ENCODE results near the gene MDFIC. TPM values are rescaled to one million over a fixed set of nuclear protein-coding genes. Genes with fewer than 3 reads are reported as not detected.

The MDFIC gene
- total RNA-seq, 3 donors from 2014 or later (not counting 1 experiment from before 2014, with no cell fraction given), result 19.1 to 24.0 (median 21.8) TPM

DNA sequence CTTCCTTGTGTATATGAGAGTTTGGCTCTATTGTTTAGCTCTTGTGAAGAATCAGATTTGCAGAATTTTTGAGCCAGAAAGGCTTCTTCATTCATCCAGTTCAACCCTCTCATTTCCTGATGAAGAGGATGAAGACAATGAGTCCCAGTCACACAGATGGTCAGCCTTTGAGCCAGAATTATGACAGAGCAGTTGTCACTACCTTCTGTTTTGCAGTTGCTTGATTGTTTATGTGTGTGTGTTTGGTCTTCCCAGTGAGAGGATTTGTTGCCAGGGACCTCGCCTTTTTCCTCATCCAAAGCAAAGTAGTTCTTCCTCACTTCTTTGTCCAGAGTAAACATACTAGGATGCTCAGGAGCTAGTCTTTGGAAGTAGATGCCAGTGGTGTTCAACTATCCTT lies 15.6 kb downstream of the MDFIC start:
- Histone ChIP-seq H3K27ac (ENCODE audit: low read length) (no peak overlapping the region), H3K27me3 (ENCODE audit: control insufficient read depth, insufficient read depth, low read length) (no peaks in the 10 kb centered on the region), H3K4me3 (ENCODE audit: low read length) (no peak overlapping the region), H3K9me3 (ENCODE audit: control insufficient read depth, insufficient read depth, low read length) (no peaks in the 10 kb centered on the region), H3K4me1 (ENCODE audit: control insufficient read depth, insufficient read depth, low read length) (peaks cover 2% of the 10 kb centered on the region), H3K36me3 (ENCODE audit: control insufficient read depth, insufficient read depth, low read length) (peaks cover 1% of the 10 kb centered on the region)
- no peaks in the 10 kb centered on the region for H3K9me3 Mint-ChIP-seq
- peaks cover 31 to 35% of the 10 kb centered on the region in 2 donors for H3K4me1 Mint-ChIP-seq
- WGBS (ENCODE audit: insufficient coverage), result no CpG with 5 or more reads among the region's 1 CpG
- H3K27ac Mint-ChIP-seq, result no peak overlapping the region
- H3K36me3 Mint-ChIP-seq, result peaks cover 2% of the 10 kb centered on the region
- TF ChIP-seq, protein P1, sequence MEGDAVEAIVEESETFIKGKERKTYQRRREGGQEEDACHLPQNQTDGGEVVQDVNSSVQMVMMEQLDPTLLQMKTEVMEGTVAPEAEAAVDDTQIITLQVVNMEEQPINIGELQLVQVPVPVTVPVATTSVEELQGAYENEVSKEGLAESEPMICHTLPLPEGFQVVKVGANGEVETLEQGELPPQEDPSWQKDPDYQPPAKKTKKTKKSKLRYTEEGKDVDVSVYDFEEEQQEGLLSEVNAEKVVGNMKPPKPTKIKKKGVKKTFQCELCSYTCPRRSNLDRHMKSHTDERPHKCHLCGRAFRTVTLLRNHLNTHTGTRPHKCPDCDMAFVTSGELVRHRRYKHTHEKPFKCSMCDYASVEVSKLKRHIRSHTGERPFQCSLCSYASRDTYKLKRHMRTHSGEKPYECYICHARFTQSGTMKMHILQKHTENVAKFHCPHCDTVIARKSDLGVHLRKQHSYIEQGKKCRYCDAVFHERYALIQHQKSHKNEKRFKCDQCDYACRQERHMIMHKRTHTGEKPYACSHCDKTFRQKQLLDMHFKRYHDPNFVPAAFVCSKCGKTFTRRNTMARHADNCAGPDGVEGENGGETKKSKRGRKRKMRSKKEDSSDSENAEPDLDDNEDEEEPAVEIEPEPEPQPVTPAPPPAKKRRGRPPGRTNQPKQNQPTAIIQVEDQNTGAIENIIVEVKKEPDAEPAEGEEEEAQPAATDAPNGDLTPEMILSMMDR (IDR thresholded peaks at IDR 0.05), result no peak
- ATAC-seq, result no peak
- intact Hi-C loops (cut with micrococcal nuclease), result no loop called here
- no peak overlapping the region for H3K4me3 Mint-ChIP-seq
- DNase-seq, result no peak
- no peaks in the 10 kb centered on the region for H3K27me3 Mint-ChIP-seq (ENCODE audit: low read depth in 2 of 2)

DNA sequence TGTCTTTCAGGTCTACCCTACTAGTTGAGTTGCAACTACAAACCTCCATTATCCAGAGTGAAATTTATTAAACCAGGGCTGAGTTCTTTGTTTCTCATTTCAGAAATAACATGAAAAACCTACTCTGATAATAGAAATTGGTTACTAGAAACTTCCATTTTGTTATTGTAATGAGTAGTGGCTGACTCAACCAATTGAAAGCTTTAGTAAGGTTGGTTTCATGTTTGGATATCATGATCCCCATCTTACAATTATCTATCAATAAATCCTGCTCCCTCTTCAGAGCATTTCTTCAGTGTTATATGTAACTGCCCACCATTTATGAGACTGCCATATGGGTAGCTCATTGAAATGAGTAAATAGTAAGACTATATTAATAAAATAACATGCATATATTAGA lies 16.9 kb downstream of the MDFIC start:
- Mint-ChIP-seq H3K9me3 (no peaks in the 10 kb centered on the region), H3K36me3 (peaks cover 9% of the 10 kb centered on the region), H3K27me3 (ENCODE audit: low read depth in 2 of 2) (no peaks in the 10 kb centered on the region), H3K27ac (no peak overlapping the region), H3K4me1 (peaks cover 26 to 36% of the 10 kb centered on the region in 2 donors), H3K4me3 (no peak overlapping the region)
- Histone ChIP-seq H3K9me3 (ENCODE audit: control insufficient read depth, insufficient read depth, low read length) (no peaks in the 10 kb centered on the region), H3K27me3 (ENCODE audit: control insufficient read depth, insufficient read depth, low read length) (no peaks in the 10 kb centered on the region), H3K4me3 (ENCODE audit: low read length) (no peak overlapping the region), H3K36me3 (ENCODE audit: control insufficient read depth, insufficient read depth, low read length) (peaks cover 12% of the 10 kb centered on the region), H3K4me1 (ENCODE audit: control insufficient read depth, insufficient read depth, low read length) (peaks cover 2% of the 10 kb centered on the region), H3K27ac (ENCODE audit: low read length) (no peak overlapping the region)
- ATAC-seq (no peak), DNase-seq (no peak)
- intact Hi-C loops (cut with micrococcal nuclease), result no loop called here
- TF ChIP-seq, protein P1 (IDR thresholded peaks at IDR 0.05), result no peak

DNA sequence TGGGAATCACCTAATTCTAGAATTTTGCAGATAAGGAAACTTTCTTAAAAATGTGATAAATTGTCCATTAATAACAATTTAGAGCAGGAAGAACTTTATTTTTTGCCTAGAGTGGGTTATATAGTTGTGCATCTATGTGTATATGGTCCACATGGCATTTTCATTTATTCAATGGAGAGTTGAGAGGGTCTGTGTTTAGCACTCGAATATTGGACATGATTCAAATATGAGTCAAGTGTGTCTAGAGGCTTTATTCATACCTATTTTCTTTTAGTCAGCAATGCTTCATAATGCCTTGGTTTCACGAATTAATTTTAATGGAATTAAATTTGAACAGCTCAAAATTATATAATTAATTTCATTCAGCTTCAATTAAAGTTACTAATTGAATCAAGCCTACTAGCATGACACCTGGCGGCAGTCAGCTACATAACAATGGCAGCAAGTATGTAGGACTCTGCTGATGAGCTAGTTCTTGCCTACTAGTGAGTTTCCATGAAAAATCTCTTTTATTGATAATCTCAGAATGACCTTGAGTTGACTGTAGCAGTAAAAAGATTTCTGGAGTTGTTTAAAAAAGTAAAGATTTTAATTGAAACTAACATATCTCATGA lies 17.7 kb downstream of the MDFIC start:
- H3K4me3 ChIP-seq (ENCODE audit: low read length), result no peak overlapping the region
- H3K27ac Mint-ChIP-seq, result no peak overlapping the region
- TF ChIP-seq, protein P1 (IDR thresholded peaks at IDR 0.05), result no peak
- ATAC-seq (no peak), DNase-seq (peak in 1 of 2 donors; percentile 57)
- whole genome bisulfite sequencing (ENCODE audit: insufficient coverage), result 100% methylated on average over 1 of the region's 3 CpGs
- intact Hi-C loops (cut with micrococcal nuclease), result no loop called here
- no peak overlapping the region for H3K4me3 Mint-ChIP-seq
- H3K4me1 ChIP-seq (ENCODE audit: control insufficient read depth, insufficient read depth, low read length), result peaks cover 2% of the 10 kb centered on the region
- H3K9me3 Mint-ChIP-seq, result no peaks in the 10 kb centered on the region
- H3K27me3 Mint-ChIP-seq (ENCODE audit: low read depth in 2 of 2), result no peaks in the 10 kb centered on the region
- H3K27ac ChIP-seq (ENCODE audit: low read length), result no peak overlapping the region
- H3K36me3 Mint-ChIP-seq, result peaks cover 9% of the 10 kb centered on the region
- H3K27me3 ChIP-seq (ENCODE audit: control insufficient read depth, insufficient read depth, low read length), result no peaks in the 10 kb centered on the region
- H3K9me3 ChIP-seq (ENCODE audit: control insufficient read depth, insufficient read depth, low read length), result no peaks in the 10 kb centered on the region
- H3K36me3 ChIP-seq (ENCODE audit: control insufficient read depth, insufficient read depth, low read length), result peaks cover 15% of the 10 kb centered on the region
- peaks cover 22 to 32% of the 10 kb centered on the region in 2 donors for H3K4me1 Mint-ChIP-seq

DNA sequence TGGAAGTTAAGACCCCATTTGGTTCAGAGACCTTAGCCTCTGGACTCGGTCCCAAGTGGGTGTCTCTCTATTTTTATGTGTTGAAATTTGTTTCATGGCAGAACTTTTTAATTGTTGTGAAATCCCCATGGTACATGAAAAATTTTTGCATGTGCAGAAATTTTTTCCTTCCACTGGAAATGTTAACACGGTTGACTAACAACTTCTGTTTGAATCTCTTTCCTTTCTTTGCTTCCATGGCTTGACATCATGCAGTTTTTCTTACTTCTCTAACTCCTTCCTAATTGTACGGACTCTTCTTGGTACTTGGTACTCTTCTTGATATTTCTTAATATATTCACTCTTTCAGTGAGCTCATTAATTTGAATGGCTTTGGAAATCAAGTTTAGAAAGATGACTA lies 18.3 kb downstream of the MDFIC start:
- Histone ChIP-seq H3K27me3 (ENCODE audit: control insufficient read depth, insufficient read depth, low read length) (no peaks in the 10 kb centered on the region), H3K27ac (ENCODE audit: low read length) (no peak overlapping the region), H3K4me3 (ENCODE audit: low read length) (no peak overlapping the region), H3K36me3 (ENCODE audit: control insufficient read depth, insufficient read depth, low read length) (peaks cover 16% of the 10 kb centered on the region), H3K9me3 (ENCODE audit: control insufficient read depth, insufficient read depth, low read length) (no peaks in the 10 kb centered on the region), H3K4me1 (ENCODE audit: control insufficient read depth, insufficient read depth, low read length) (peaks cover 2% of the 10 kb centered on the region)
- intact Hi-C loops (cut with micrococcal nuclease), result no loop called here
- Mint-ChIP-seq H3K4me1 (peaks cover 17 to 27% of the 10 kb centered on the region in 2 donors), H3K4me3 (no peak overlapping the region), H3K9me3 (no peaks in the 10 kb centered on the region), H3K36me3 (peaks cover 9% of the 10 kb centered on the region), H3K27me3 (ENCODE audit: low read depth in 2 of 2) (no peaks in the 10 kb centered on the region), H3K27ac (no peak overlapping the region)
- TF ChIP-seq, protein P1 (IDR thresholded peaks at IDR 0.05), result no peak
- no peak for ATAC-seq
- WGBS (ENCODE audit: insufficient coverage), result 89% methylated on average over 3 of the region's 3 CpGs
- no peak for DNase-seq

Data from natural killer cell (primary cell).